Activated T-helper 1 cell treated with anti-CD3 and anti-CD28 coated beads, Interleukin-12 subunit alpha, Interleukin-12 subunit beta, Interleukin-2, Interleukin-4 antibody, amounts not matched to agents 30 ng/mL and 10 ng/mL and 1 ng/mL, durations not matched to agents 14 hours and 24 hours and 36 hours (primary cell): ENCODE measurements around the gene RBM39. TPM values are rescaled to one million over a fixed set of nuclear protein-coding genes. Genes with fewer than 3 reads are reported as not detected.

ENCODE experiments used
- DNase-seq: peaks from one replicate; pipeline ENCODE4 v3.0.0; 2021; ENCODE audit warnings: low spot score
- H3K27ac Mint-ChIP-seq: one replicate; pipeline ENCODE4 v1.8.0; 2021; ENCODE audit warnings: mild to moderate bottlenecking, mixed read lengths
- H3K27me3 Mint-ChIP-seq: one replicate; pipeline ENCODE4 v1.8.0; 2022; ENCODE audit warnings: mild to moderate bottlenecking, moderate library complexity, mixed read lengths; ENCODE audit not compliant: insufficient read depth
- H3K36me3 Mint-ChIP-seq: one replicate; pipeline ENCODE4 v1.8.0; 2021; ENCODE audit warnings: low read depth, mixed read lengths
- H3K4me1 Mint-ChIP-seq: one replicate; pipeline ENCODE4 v1.8.0; 2021; ENCODE audit warnings: low read depth, mixed read lengths
- H3K4me3 Mint-ChIP-seq: one replicate; pipeline ENCODE4 v1.8.0; 2021; ENCODE audit warnings: mild to moderate bottlenecking, moderate library complexity, mixed read lengths
- H3K9me3 Mint-ChIP-seq: one replicate; pipeline ENCODE4 v1.8.0; 2021; ENCODE audit warnings: mixed read lengths
- intact Hi-C: fragments of 100-400 bp; cut with micrococcal nuclease; formaldehyde crosslinking; loops from one replicate; pipeline ENCODE4 v1.15.1; 2024
- total RNA-seq: library from RNA; stranded (reverse); gene quantifications from 2 replicates; pipeline ENCODE4 v1.2.3, GENCODE V29; 2022

RBM39 gene
- total RNA-seq, 1 donor from 2014 or later = 349 TPM

DNA sequence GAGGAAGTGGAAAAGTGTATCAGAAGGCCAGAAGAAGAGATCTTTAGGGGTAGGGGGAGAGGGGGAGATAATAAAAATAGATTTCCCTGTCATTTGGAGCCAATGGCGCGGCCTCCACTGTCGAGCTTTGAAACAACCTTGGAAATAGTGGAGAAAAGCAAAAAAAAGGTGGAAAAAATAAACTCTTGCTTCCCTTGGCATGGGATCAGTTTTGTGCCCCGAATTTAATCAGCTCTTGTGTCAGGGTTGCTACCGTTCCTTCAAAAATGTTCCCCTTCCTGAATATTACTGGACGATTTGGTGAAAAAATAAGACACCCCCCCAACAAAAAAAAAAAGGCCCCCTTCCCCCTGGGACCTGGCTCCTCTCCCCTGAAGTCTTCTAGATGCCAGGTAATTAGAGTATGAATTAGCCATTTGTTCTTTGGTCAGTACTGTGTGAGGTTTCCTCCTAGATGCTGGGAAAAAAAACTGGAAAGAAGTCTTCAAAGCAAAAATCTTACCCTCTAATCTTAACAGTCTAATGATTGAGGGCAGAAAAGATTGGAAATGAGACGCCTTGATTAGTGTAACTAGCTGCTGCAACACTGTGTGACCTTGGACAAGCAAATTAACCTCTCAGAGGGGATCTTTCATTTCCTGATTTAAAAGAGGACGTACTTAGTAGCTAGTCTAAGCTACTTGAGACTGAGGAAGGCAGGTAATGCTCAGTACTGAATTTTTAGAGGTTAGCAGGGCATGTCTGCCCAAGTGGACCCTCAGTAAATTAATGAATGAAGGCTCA is 872 bp upstream of the RBM39 start:
- Mint-ChIP-seq H3K27me3 (no peaks in the 10 kb centered on the region), H3K36me3 (peaks cover 30% of the 10 kb centered on the region), H3K9me3 (no peaks in the 10 kb centered on the region), H3K4me3 (peak overlapping the region; percentile 98), H3K4me1 (peaks cover 40% of the 10 kb centered on the region), H3K27ac (peak overlapping the region; percentile 99)
- DNase-seq = no peak
- intact Hi-C loops = loop anchor here (1.0 to 10.0 kb wide), 8 partner anchors 28 to 852 kb away; partner anchors contain the start of genes CPNE1, ERGIC3, NFS1 and RBM12

DNA sequence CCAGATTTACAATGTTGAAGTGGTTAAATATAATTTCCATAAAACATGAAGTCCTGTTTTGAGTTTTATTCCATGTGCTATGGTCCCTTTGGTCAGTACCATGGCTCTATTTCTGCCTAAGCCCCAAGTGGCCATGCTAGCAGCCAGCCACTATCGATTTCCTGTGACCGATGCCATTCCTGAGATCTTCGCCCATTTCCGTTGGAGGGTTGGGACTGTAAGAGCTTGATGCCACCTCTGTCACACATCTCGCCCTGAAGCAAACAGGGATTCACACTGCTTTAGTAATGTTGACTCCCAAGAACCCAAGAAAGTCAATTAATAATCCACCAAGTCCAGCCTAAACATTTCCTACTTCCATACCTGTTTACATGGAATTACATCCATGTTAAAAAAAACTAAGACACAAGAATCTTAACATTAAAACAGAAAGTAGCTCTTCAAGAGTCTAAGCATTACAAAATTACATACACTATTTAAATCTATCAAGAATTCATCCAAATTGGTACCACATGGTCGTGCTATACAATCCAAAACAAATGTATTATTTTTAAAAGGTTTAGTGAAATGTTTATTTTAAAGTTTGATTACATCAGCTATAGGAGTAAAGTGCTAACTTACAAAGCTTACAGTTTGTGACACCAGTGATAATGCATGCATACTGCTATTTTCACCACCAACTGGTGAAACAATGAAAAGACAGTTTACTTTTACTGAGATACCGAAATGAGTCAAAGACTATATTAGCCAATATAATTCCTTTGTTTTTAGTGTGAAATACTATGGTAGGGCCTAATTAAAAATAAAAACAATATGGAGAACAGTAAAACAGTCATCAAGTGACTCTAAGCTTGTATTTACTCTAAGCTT is 2.5 kb downstream of the RBM39 start:
- peaks cover 53% of the 10 kb centered on the region for H3K4me1 Mint-ChIP-seq
- H3K27ac Mint-ChIP-seq = peak overlapping the region; percentile 84
- H3K9me3 Mint-ChIP-seq = no peaks in the 10 kb centered on the region
- no peaks in the 10 kb centered on the region for H3K27me3 Mint-ChIP-seq
- peaks cover 41% of the 10 kb centered on the region for H3K36me3 Mint-ChIP-seq
- peak overlapping the region; percentile 98 for H3K4me3 Mint-ChIP-seq
- intact Hi-C loops = loop anchor here (2.0 to 10.0 kb wide), 3 partner anchors 145 to 855 kb away; no protein-coding TSS in a partner anchor
- DNase-seq = no peak

DNA sequence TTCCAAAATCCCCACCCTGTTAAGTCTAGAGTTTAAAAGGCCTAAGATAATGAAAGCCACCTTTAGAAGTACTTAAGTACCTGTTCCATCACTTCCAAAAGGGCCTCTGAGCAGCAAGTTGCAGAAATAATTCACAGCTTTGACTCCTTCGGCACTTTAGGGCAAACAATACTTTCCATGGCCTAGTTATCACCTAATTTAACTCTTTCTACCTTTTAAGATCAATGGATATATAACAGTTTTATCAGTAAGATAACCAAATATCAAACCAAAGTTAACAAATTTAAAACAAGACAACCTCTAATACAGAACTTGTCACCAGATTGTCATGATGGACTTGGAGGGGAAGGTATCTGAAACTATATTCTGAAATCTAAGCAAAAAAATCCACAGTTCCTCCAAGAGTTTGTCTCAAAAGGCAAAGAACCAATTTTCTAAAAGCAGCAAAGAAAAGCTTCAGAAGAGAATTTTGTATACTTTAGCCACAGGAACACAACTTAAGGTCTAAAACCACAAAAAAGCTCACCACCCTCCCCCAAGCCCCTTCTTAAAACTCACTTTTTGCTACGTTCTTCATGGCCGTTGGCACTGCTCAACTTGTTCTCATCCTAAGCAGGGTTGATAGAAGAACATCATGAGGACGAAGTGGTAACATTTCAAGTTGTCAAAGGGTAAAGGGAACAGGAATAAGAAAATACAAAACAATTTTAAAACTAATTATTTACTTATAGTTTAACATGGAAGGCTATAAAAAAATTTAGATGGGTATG is 3.5 kb downstream of the RBM39 start:
- H3K36me3 Mint-ChIP-seq = peaks cover 47% of the 10 kb centered on the region
- no peaks in the 10 kb centered on the region for H3K9me3 Mint-ChIP-seq
- intact Hi-C loops = loop anchor here (2.0 kb wide), 1 partner anchor 146 kb away; no protein-coding TSS in a partner anchor
- H3K4me3 Mint-ChIP-seq = peak overlapping the region; percentile 74
- H3K27me3 Mint-ChIP-seq = no peaks in the 10 kb centered on the region
- H3K4me1 Mint-ChIP-seq = peaks cover 53% of the 10 kb centered on the region
- DNase-seq = no peak
- peak overlapping the region; percentile 76 for H3K27ac Mint-ChIP-seq

DNA sequence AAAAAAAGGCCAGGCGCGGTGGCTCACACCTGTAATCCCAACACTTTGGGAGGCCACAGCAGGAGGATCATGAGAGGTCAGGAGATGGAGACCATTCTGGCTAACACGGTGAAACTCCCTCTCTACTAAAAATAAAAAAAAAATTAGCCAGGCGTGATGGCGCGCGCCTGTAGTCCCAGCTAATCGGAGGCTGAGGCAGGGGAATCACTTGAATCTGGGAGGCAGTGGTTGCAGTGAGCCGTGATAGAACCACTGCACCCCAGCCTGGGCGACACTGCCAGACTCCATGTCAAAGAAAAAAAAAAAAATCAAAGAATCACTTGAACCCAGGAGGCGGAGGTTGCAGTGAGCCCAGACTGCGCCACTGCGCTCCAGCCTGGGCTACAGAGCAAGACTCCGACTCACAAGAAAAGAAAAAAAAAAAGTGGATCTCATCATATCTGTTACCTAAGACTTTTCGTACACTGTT is 4.2 kb downstream of the RBM39 start:
- no peaks in the 10 kb centered on the region for H3K27me3 Mint-ChIP-seq
- H3K27ac Mint-ChIP-seq = peak overlapping the region; percentile 76
- H3K4me1 Mint-ChIP-seq = peaks cover 49% of the 10 kb centered on the region
- no peaks in the 10 kb centered on the region for H3K9me3 Mint-ChIP-seq
- peaks cover 54% of the 10 kb centered on the region for H3K36me3 Mint-ChIP-seq
- intact Hi-C loops = loop anchor here (2.0 kb wide), 1 partner anchor 147 kb away; no protein-coding TSS in a partner anchor
- DNase-seq = no peak
- peak overlapping the region; percentile 74 for H3K4me3 Mint-ChIP-seq

DNA sequence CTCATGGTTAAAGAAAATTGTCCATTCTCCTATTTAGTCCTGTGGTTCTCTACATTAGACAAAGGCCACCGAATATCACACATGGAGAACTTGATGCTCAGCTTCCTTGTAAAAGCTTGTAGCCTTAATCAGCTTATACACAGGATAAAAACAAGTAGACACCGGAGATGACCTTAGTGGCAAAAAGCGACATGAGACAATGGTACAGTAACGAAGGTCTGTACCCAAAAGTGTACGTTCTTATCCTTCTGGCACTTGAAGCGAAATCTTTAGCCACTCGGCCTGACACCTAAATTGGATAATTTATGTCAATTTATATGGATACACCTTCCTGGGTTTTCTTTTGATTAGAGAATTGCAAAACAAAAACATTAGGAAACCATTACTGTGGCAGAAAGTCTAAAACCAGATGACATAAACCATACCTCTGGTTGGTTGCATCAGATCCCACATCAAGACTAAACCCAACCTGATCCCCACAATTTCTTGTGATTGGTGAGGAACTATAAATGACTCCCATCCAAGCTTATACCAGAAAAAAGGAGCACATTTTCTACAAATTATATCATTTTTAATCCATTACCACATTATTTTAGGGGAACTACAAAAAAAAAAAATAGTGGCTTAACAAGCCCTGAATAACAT is 6.1 kb downstream of the RBM39 start:
- Mint-ChIP-seq H3K4me3 (peak overlapping the region; percentile 63), H3K27ac (no peak overlapping the region), H3K9me3 (no peaks in the 10 kb centered on the region), H3K36me3 (peaks cover 60% of the 10 kb centered on the region), H3K27me3 (no peaks in the 10 kb centered on the region), H3K4me1 (peaks cover 58% of the 10 kb centered on the region)
- no peak for DNase-seq
- intact Hi-C loops = loop anchor here (2.0 kb wide), 1 partner anchor 15 kb away; no protein-coding TSS in a partner anchor

DNA sequence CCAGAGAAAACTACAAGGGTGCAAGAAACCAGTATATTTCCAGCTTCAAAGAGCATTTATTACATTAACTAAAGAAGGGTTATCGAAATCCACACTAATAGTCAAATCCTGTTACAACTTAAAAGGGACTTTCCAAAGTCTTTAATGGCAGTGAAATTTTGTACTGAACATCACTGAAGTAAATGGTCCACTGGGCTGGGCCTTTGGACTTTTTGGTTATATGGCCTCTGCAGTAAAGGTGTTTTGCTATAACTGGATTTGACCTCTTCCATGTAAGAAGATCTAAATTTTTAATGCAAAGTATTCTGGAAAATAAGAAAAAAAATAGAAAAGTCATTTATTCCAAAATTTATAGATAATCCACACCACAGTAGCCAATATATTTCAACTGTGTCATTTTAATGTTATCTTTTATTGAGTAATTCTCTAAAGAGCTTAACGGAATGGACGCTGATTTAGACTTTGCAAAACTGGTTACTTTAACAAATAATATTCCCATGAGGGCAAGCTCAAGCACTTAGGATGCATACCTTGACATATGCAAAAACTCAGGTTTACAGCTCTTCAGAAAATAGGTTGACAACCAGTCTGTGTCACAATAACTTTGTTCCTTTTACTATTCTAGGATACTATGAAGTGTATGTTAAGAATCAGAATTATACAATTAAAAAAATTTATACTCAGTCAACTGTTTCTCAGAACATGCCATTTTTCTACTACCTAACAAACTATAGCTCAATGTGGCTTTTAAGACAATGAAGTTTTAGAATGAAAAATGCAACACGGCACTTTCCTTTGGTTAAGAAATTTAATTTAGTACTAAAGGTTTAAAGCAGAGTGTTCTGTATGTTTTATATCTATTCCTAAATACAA is 7.0 kb downstream of the RBM39 start:
- Mint-ChIP-seq H3K27ac (no peak overlapping the region), H3K36me3 (peaks cover 58% of the 10 kb centered on the region), H3K4me1 (peaks cover 55% of the 10 kb centered on the region), H3K27me3 (no peaks in the 10 kb centered on the region), H3K4me3 (no peak overlapping the region), H3K9me3 (no peaks in the 10 kb centered on the region)
- no peak for DNase-seq
- intact Hi-C loops = loop anchor here (2.0 kb wide), 1 partner anchor 14 kb away; no protein-coding TSS in a partner anchor

DNA sequence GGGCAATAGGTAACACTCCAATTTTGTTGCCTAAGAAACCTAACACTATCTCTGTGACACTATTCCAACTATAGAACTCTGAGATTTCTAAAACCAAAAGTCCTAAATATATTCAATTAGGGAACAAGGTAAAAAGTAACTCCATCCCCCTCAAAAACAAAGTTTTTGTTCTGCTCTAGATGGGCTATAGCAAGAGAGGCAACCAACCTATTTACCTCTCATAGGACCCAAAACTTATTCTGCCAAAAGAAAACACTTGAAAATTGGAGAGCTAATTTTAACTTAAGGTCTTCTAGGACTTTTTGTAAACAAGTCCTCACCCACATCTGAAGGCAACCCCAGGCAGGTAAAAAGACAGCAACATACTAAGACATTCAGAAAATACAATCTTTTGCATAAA is 7.7 kb downstream of the RBM39 start:
- peaks cover 55% of the 10 kb centered on the region for H3K4me1 Mint-ChIP-seq
- peaks cover 58% of the 10 kb centered on the region for H3K36me3 Mint-ChIP-seq
- H3K4me3 Mint-ChIP-seq = peak overlapping the region; percentile 11
- H3K27ac Mint-ChIP-seq = peak overlapping the region; percentile 21
- intact Hi-C loops = loop anchor here (2.0 kb wide), 1 partner anchor 14 kb away; no protein-coding TSS in a partner anchor
- no peaks in the 10 kb centered on the region for H3K27me3 Mint-ChIP-seq
- DNase-seq = no peak
- H3K9me3 Mint-ChIP-seq = no peaks in the 10 kb centered on the region

DNA sequence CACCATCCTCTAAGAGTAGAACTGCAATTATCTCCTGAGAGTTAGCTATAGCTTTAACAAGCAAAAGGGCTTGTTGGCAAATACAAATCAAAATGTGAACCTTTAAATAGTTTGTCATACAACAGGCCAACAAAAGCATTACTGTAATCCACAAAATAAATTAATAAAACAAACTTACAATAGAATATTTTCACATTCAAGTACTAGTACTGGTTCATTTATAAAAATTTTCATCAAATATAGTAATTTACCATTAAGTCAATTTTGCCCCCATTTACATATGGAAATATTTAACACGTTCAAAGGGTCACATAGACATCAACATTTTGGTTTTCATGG is 9.4 kb downstream of the RBM39 start:
- peaks cover 46% of the 10 kb centered on the region for H3K4me1 Mint-ChIP-seq
- H3K27ac Mint-ChIP-seq = no peak overlapping the region

DNA sequence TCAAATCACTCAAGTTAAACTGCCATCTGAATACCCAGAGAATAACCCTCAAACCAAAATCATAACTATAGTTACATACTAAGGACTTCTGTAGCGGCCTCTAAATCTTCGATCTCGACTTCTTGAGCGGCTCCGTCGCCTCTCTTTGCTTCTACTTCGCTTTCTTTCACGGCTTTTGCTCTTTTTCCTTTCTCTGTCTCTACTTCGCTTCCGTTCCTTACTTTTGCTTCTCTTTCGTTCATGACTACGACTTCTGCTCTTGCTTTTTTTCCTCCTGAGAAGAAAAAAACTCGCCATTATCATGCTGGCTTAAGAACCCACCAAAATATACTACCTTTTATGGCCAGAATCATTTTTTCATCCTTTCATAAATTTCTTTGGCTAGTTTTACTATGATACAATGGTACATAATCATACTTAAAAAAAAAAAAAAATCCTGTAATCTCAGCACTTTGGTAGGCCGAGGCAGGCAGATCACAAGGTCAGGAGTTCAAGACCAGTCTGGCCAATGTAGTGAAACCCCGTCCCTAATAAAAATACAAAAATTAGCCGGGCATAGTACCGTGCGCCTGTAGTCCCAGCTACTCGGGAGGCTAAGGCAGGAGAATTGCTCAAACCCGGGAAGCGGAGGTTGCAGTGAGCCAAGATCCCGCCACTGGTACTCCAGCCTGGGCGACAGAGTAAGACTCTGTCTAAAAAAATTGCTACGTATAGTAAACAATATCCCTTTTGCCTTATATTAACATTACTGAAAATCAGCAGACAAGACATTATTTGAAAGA is 10.0 kb downstream of the RBM39 start:
- H3K27me3 Mint-ChIP-seq = no peaks in the 10 kb centered on the region
- peaks cover 49% of the 10 kb centered on the region for H3K36me3 Mint-ChIP-seq
- no peak overlapping the region for H3K4me3 Mint-ChIP-seq
- H3K27ac Mint-ChIP-seq = peak overlapping the region; percentile 64
- DNase-seq = no peak
- H3K4me1 Mint-ChIP-seq = peaks cover 46% of the 10 kb centered on the region
- no peaks in the 10 kb centered on the region for H3K9me3 Mint-ChIP-seq
- intact Hi-C loops = no loop called here

More for the DNA sequence above, 9.4 kb downstream of the RBM39 start:
- Mint-ChIP-seq H3K27me3 (no peaks in the 10 kb centered on the region), H3K4me3 (no peak overlapping the region), H3K9me3 (no peaks in the 10 kb centered on the region), H3K36me3 (peaks cover 49% of the 10 kb centered on the region)
- no peak for DNase-seq
- intact Hi-C loops = no loop called here

DNA sequence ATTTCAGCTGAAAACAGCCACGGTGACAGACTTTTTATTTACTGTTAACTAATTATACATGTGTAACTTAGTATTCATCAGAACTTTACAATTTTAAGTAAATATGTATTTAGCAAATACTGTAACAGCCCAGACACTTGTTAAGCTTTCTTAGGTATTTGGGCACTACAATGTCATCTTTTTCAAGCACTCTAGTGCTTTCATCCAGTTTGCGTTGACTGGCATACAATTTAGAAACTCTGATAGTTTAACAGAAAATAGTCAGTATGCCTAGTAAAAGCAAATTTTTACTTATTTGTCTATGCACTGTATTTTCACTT is 10.6 kb downstream of the RBM39 start:
- Mint-ChIP-seq H3K27me3 (no peaks in the 10 kb centered on the region), H3K27ac (no peak overlapping the region), H3K9me3 (no peaks in the 10 kb centered on the region), H3K4me3 (no peak overlapping the region), H3K4me1 (peaks cover 46% of the 10 kb centered on the region), H3K36me3 (peaks cover 54% of the 10 kb centered on the region)
- intact Hi-C loops = no loop called here
- no peak for DNase-seq
